Head of caudate nucleus (tissue), 42 donors: Measurements from ENCODE around the gene ZSCAN5A.
"Not testable (repeated sequence)": the region's sequence is repeated elsewhere in the genome, so short reads cannot be mapped to it uniquely, and the experiment has no call there.

Experiments used
- DNase-seq, 42 donors: peaks; one replicate each; pipeline versions ENCODE4 v3.0.0 to v3.0.0-alpha.2; 2020 to 2021; ENCODE audit warnings: mixed read lengths in 7 of 42
- intact Hi-C: fragments of 100-400 bp; cut with DNase I; formaldehyde crosslinking; loops from one replicate; pipeline ENCODE4 v1.15.0; 2022

ZSCAN5A gene

GRCh38 chr19:56314381-56315076 is at the start of gene ZSCAN5A:
Gene ZSCAN5A, minus strand, starts transcription at chr19:56314839. Its CDS starts 89,793 bp downstream, at chr19:56225046.
- intact Hi-C loops: loop anchor here (2.0 to 10.0 kb wide), 3 partner anchors 54 to 170 kb away; partner anchors contain the start of genes ZNF444 and ZNF582
- peak; percentile 96 to 99 (median 98) for DNase-seq

GRCh38 chr19:56360841-56361240 is 46.2 kb upstream of the ZSCAN5A start:
- intact Hi-C loops: no loop called here
- no peak for DNase-seq

GRCh38 chr19:56356944-56357343 is 42.3 kb upstream of the ZSCAN5A start:
- intact Hi-C loops: no loop called here
- DNase-seq: no peak

GRCh38 chr19:56355517-56355916 is 40.9 kb upstream of the ZSCAN5A start:
- intact Hi-C loops: no loop called here
- no peak for DNase-seq

- DNase-seq: no peak
- intact Hi-C loops: no loop called here
Observed at GRCh38 chr19:56351208-56351607, 36.6 kb upstream of the ZSCAN5A start.

GRCh38 chr19:56350416-56351045 is 35.9 kb upstream of the ZSCAN5A start:
- intact Hi-C loops: no loop called here
- DNase-seq: peak in 14 of 42 donors; percentile 6 to 76 (median 26)

- intact Hi-C loops: no loop called here
- DNase-seq: no peak
Observed at GRCh38 chr19:56348289-56348877, 33.7 kb upstream of the ZSCAN5A start.

- intact Hi-C loops: no loop called here
- no peak for DNase-seq
Observed at GRCh38 chr19:56347163-56347778, 32.6 kb upstream of the ZSCAN5A start.

- intact Hi-C loops: no loop called here
Observed at GRCh38 chr19:56341948-56342347, 27.3 kb upstream of the ZSCAN5A start.

GRCh38 chr19:56339031-56339430 is 24.4 kb upstream of the ZSCAN5A start:
- DNase-seq, intact Hi-C loops: not testable (repeated sequence)

More at GRCh38 chr19:56341948-56342347, 27.3 kb upstream of the ZSCAN5A start:
- DNase-seq: no peak

GRCh38 chr19:56337077-56337476 is 22.4 kb upstream of the ZSCAN5A start:
- intact Hi-C loops, DNase-seq: not testable (repeated sequence)

GRCh38 chr19:56335371-56335770 is 20.7 kb upstream of the ZSCAN5A start:
- intact Hi-C loops, DNase-seq: not testable (repeated sequence)

- peak in 3 of 42 donors; percentile 18 to 55 (median 48) for DNase-seq
- intact Hi-C loops: no loop called here
Observed at GRCh38 chr19:56333506-56333905, 18.9 kb upstream of the ZSCAN5A start.

- DNase-seq: no peak
- intact Hi-C loops: no loop called here
Observed at GRCh38 chr19:56332695-56333094, 18.1 kb upstream of the ZSCAN5A start.

- intact Hi-C loops: no loop called here
- no peak for DNase-seq
Observed at GRCh38 chr19:56324436-56324835, 9.8 kb upstream of the ZSCAN5A start.

- no peak for DNase-seq
- intact Hi-C loops: no loop called here
Observed at GRCh38 chr19:56321989-56322440, 7.4 kb upstream of the ZSCAN5A start.

GRCh38 chr19:56321254-56321988 is 6.8 kb upstream of the ZSCAN5A start:
- no peak for DNase-seq
- intact Hi-C loops: no loop called here

- DNase-seq: no peak
- intact Hi-C loops: loop anchor here (10.0 kb wide), 2 partner anchors 75 to 175 kb away; partner anchors contain the start of genes ZNF444 and ZNF582
Observed at GRCh38 chr19:56319991-56320390, 5.4 kb upstream of the ZSCAN5A start.

GRCh38 chr19:56317749-56318148 is 3.1 kb upstream of the ZSCAN5A start:
- intact Hi-C loops: loop anchor here (10.0 kb wide), 2 partner anchors 77 to 173 kb away; partner anchors contain the start of genes ZNF444 and ZNF582

More at GRCh38 chr19:56317749-56318148, 3.1 kb upstream of the ZSCAN5A start:
- DNase-seq: peak in 1 of 42 donors; percentile 22
